K562 (cell line): ENCODE measurements around the gene RCHY1. TPM values are rescaled to one million over a fixed set of nuclear protein-coding genes. Genes with fewer than 3 reads are reported as not detected.
A peak's percentile ranks its signal among the peaks of the same experiment; 100 is the strongest.

Source experiments
- ADNP ChIP-seq: fragments of 200-800 bp; sonication (Bioruptor generic); IDR thresholded peaks from 2 replicates; pipeline ENCODE4 v1.6.1; 2016; ENCODE audit warnings: missing genetic modification characterization, missing compliant biosample characterization
- AFF4 ChIP-seq: sonication (generic); formaldehyde crosslinking; IDR thresholded peaks from 2 replicates; pipeline ENCODE4 v1.8.0; 2023; ENCODE audit warnings: mild to moderate bottlenecking, missing genetic modification reagents
- CREB1 ChIP-seq, 2 experiments: sonication (generic) in 1 of 2; formaldehyde crosslinking in 1 of 2; IDR thresholded peaks; 2 replicates each; pipeline versions ENCODE4 v1.6.1 to v1.8.0; 2012 to 2022; ENCODE audit warnings: inconsistent platforms in 1 of 2, mild to moderate bottlenecking in 1 of 2, missing genetic modification reagents in 1 of 2, moderate library complexity in 1 of 2
- E2F5 ChIP-seq: sonication (generic); formaldehyde crosslinking; IDR thresholded peaks from 2 replicates; pipeline ENCODE4 v1.8.0; 2022; ENCODE audit warnings: mild to moderate bottlenecking, missing genetic modification reagents
- EWSR1 ChIP-seq: fragments of 450-650 bp; IDR thresholded peaks from 2 replicates; pipeline ENCODE4 v1.6.1; 2018; ENCODE audit warnings: borderline replicate concordance, mild to moderate bottlenecking, low read depth, moderate library complexity; ENCODE audit not compliant: partially characterized antibody
- EZH2 ChIP-seq: IDR thresholded peaks from 2 replicates; pipeline ENCODE4 v1.6.1; 2012; ENCODE audit warnings: low read depth, mild to moderate bottlenecking, inconsistent platforms, low read length, borderline replicate concordance
- FOXP1 ChIP-seq: sonication (generic); formaldehyde crosslinking; IDR thresholded peaks from 2 replicates; pipeline ENCODE4 v1.8.0; 2022; ENCODE audit warnings: mild to moderate bottlenecking, missing genetic modification reagents
- HNRNPL ChIP-seq: fragments of 200-400 bp; formaldehyde crosslinking; IDR thresholded peaks from 2 replicates; pipeline ENCODE4 v1.6.1; 2017; ENCODE audit warnings: low read depth, mild to moderate bottlenecking, low read length
- HNRNPLL ChIP-seq: fragments of 200-400 bp; formaldehyde crosslinking; IDR thresholded peaks from 2 replicates; pipeline ENCODE4 v1.6.1; 2017; ENCODE audit warnings: low read length, low read depth, mild to moderate bottlenecking; ENCODE audit not compliant: poor library complexity, severe bottlenecking
- KHSRP ChIP-seq: fragments of 450-650 bp; IDR thresholded peaks from 2 replicates; pipeline ENCODE4 v1.6.1; 2017
- MYBL2 ChIP-seq, 2 experiments: fragments of 450-650 bp in 1 of 2; sonication (generic) in 1 of 2; formaldehyde crosslinking in 1 of 2; IDR thresholded peaks; 2 replicates each; pipeline versions ENCODE4 v1.6.1 to v1.8.1; 2017 to 2022; ENCODE audit warnings: borderline replicate concordance in 1 of 2, inconsistent platforms in 1 of 2, low read depth in 1 of 2, mild to moderate bottlenecking in 1 of 2, missing genetic modification reagents in 1 of 2, moderate library complexity in 1 of 2
- NCOR1 ChIP-seq: fragments of 450-650 bp; IDR thresholded peaks from 2 replicates; pipeline ENCODE4 v1.6.1; 2016; ENCODE audit warnings: mild to moderate bottlenecking, moderate library complexity
- RBM15 ChIP-seq: fragments of 200-400 bp; formaldehyde crosslinking; IDR thresholded peaks from 2 replicates; pipeline ENCODE4 v1.6.1; 2018; ENCODE audit warnings: mild to moderate bottlenecking, low read length, moderate library complexity; ENCODE audit not compliant: insufficient read depth
- SMARCB1 ChIP-seq: IDR thresholded peaks from 2 replicates; pipeline ENCODE4 v1.6.1; 2011; ENCODE audit warnings: improper control_type of control experiment, low read depth; ENCODE audit not compliant: insufficient read length
- SRSF7 ChIP-seq: fragments of 200-400 bp; formaldehyde crosslinking; optimal IDR thresholded peaks from 2 replicates; pipeline ENCODE3; 2017; ENCODE audit warnings: mild to moderate bottlenecking, low read depth, low read length
- TCF7L2 ChIP-seq: fragments of 150-350 bp; IDR thresholded peaks from 2 replicates; pipeline ENCODE4 v1.6.1; 2016; ENCODE audit warnings: low read depth, mild to moderate bottlenecking, low read length, moderate library complexity
- TRIM25 ChIP-seq: fragments of 450-650 bp; IDR thresholded peaks from 2 replicates; pipeline ENCODE4 v1.7.0; 2016; ENCODE audit warnings: borderline replicate concordance
- ZNF140 ChIP-seq: fragments of 250-450 bp; sonication (Bioruptor Pico); IDR thresholded peaks from 2 replicates; pipeline ENCODE4 v1.8.0; 2021; ENCODE audit warnings: moderate library complexity, mild to moderate bottlenecking, inconsistent platforms
- ZNF143 ChIP-seq: sonication (generic); formaldehyde crosslinking; IDR thresholded peaks from 2 replicates; pipeline ENCODE4 v1.9.0; 2022; ENCODE audit warnings: mild to moderate bottlenecking, missing genetic modification reagents
- ZNF253 ChIP-seq: fragments of 250-450 bp; sonication (Bioruptor Pico); conservative IDR thresholded peaks from 2 replicates; pipeline ENCODE4 v1.6.1; 2021; ENCODE audit warnings: mild to moderate bottlenecking
- ZNF354B ChIP-seq: fragments of 250-450 bp; sonication (Bioruptor Pico); IDR thresholded peaks from 2 replicates; pipeline ENCODE4 v1.4.0; 2020
- polyA plus RNA-seq, 8 experiments: library from polyadenylated mRNA; depleted of rRNA in 4 of 8; stranded (reverse) in 5 of 8; unstranded in 3 of 8; fragments of >200 nt; fragmentation: Nextera tagmentation in 2 of 8; fragmentation: Illumina TruSeq in 1 of 8; extraction: Ambion mirVana in 2 of 8; extraction: Trizol in 1 of 8; gene quantifications; 2 replicates each; pipeline versions ENCODE4 v1.2.1 to v1.2.3, GENCODE V29; 2011 to 2014; ENCODE audit warnings: inconsistent platforms in 1 of 8, missing spikeins in 1 of 8
- total RNA-seq, 7 experiments: library from RNA; depleted of rRNA in 6 of 7; stranded (reverse); fragments of >200 nt in 6 of 7; fragmentation: Illumina TruSeq in 2 of 7; extraction: Trizol in 2 of 7; gene quantifications; 2 replicates each; pipeline versions ENCODE4 v1.2.1 to v1.2.3, GENCODE V29; 2011 to 2021; ENCODE audit warnings: low replicate concordance in 1 of 7

The RCHY1 gene
- total and polyA plus RNA-seq, 9 of the 15 experiments (the other 6 are each of a cell fraction or from before 2014, with no cell fraction given) = 27.3 to 85.1 (median 45.9) TPM

- no peak for TF ChIP-seq TRIM25
- no peak; the same call in 1 of the 2 replicates for TF ChIP-seq MYBL2 (IDR thresholded peaks at IDR 0.05; ENCODE audit: low read depth)
- no peak for TF ChIP-seq MYBL2 (CRISPR knock-in tag; IDR thresholded peaks at IDR 0.05; ENCODE audit: borderline replicate concordance)
- no peak for TF ChIP-seq EWSR1
- peak; percentile 75 for TF ChIP-seq CREB1 (IDR thresholded peaks at IDR 0.05)
- no peak; the same call in none of the 2 replicates for TF ChIP-seq CREB1 (CRISPR knock-in tag; IDR thresholded peaks at IDR 0.05)
- no peak for TF ChIP-seq EZH2
- TF ChIP-seq TCF7L2 = no peak
- peak; percentile 30; the same call in 1 of the 2 replicates for TF ChIP-seq AFF4 (CRISPR knock-in tag)
- TF ChIP-seq ADNP (tag) = no peak
- TF ChIP-seq ZNF354B (CRISPR knock-in tag) = no peak
- no peak for TF ChIP-seq HNRNPL
- TF ChIP-seq FOXP1 = peak; percentile 32; the same call in 1 of the 2 replicates
- TF ChIP-seq RBM15 = no peak
- no peak for TF ChIP-seq E2F5 (CRISPR knock-in tag)
- no peak for TF ChIP-seq ZNF140 (CRISPR knock-in tag)
- TF ChIP-seq SRSF7 = no peak
- TF ChIP-seq ZNF253 = no peak
- no peak for TF ChIP-seq KHSRP
- TF ChIP-seq ZNF143 (CRISPR knock-in tag) = no peak; the same call in 1 of the 2 replicates
- no peak for TF ChIP-seq NCOR1
- TF ChIP-seq HNRNPLL = peak; percentile 100
- no peak for TF ChIP-seq SMARCB1
Observed at GRCh38 chr4:75514131-75514948, at the start of gene RCHY1, which contains the start of gene THAP6 (continued).
